ENCODE data around the gene CD300C.
"Not testable (repeated sequence)": the region's sequence is repeated elsewhere in the genome, so short reads cannot be mapped to it uniquely, and the experiment has no call there.

The CD300C gene

GRCh38 chr17:74561586-74561985, 15.7 kb upstream of the CD300C start:
- DNase-seq: no peak

- no peak for DNase-seq
These were observed 13.1 kb upstream of the CD300C start for GRCh38 chr17:74558882-74559519.

- not testable (repeated sequence) for DNase-seq
These were observed 12.5 kb upstream of the CD300C start for GRCh38 chr17:74558402-74558801.

GRCh38 chr17:74555427-74555940, 9.6 kb upstream of the CD300C start:
- DNase-seq: no peak

GRCh38 chr17:74554909-74555308, 9.0 kb upstream of the CD300C start:
- no peak for DNase-seq

- no peak for DNase-seq
These were observed 6.1 kb upstream of the CD300C start for GRCh38 chr17:74552037-74552436.

- DNase-seq: no peak
These were observed 4.7 kb upstream of the CD300C start for GRCh38 chr17:74550602-74551001.

GRCh38 chr17:74549343-74549742, 3.4 kb upstream of the CD300C start:
- no peak for DNase-seq

GRCh38 chr17:74547736-74548135, 1.8 kb upstream of the CD300C start:
- DNase-seq: no peak

- DNase-seq: no peak
These were observed 1.3 kb upstream of the CD300C start for GRCh38 chr17:74547264-74547663.

GRCh38 chr17:74546586-74546985, 671 bp upstream of the CD300C start:
- no peak for DNase-seq

GRCh38 chr17:74544991-74545842, 698 bp downstream of the CD300C start:
- no peak for DNase-seq

GRCh38 chr17:74543891-74544760, 1.8 kb downstream of the CD300C start:
- no peak for DNase-seq

- DNase-seq: no peak
These were observed 2.5 kb downstream of the CD300C start for GRCh38 chr17:74543406-74543805.

GRCh38 chr17:74542727-74543383, 3.1 kb downstream of the CD300C start:
- DNase-seq: no peak

GRCh38 chr17:74542166-74542565, 3.7 kb downstream of the CD300C start:
- DNase-seq: no peak

- DNase-seq: no peak
These were observed 4.5 kb downstream of the CD300C start for GRCh38 chr17:74541176-74542111.

GRCh38 chr17:74539281-74539820, 6.6 kb downstream of the CD300C start:
- no peak for DNase-seq

GRCh38 chr17:74536890-74537289, 9.0 kb downstream of the CD300C start:
- no peak for DNase-seq

- DNase-seq: peak; percentile 98
These were observed 13.8 kb downstream of the CD300C start for GRCh38 chr17:74532115-74532514.

- DNase-seq: no peak
These were observed 14.6 kb downstream of the CD300C start, which contains the start of gene CD300LB for GRCh38 chr17:74531231-74531761. Gene CD300LB, minus strand, starts transcription at chr17:74531475. Its CDS starts 125 bp downstream, at chr17:74531350.
